Superior temporal gyrus (tissue), 1 donor: ENCODE measurements around the gene OR13D1.
"Not testable (repeated sequence)": the region's sequence is repeated elsewhere in the genome, so short reads cannot be mapped to it uniquely, and the experiment has no call there.

Source experiments
- DNase-seq: peaks from one replicate; pipeline ENCODE4 v3.0.0-alpha.2; 2016; ENCODE audit errors: extremely low spot score

The OR13D1 gene

GRCh38 chr9:104694218-104694617 is at the start of gene OR13D1:
Gene OR13D1 (plus strand): TSS chr9:104694518. CDS start chr9:104694518, 0 bp downstream.
- DNase-seq: no peak

- DNase-seq: no peak
These were observed 35.7 kb upstream of the OR13D1 start for GRCh38 chr9:104658496-104659195.

GRCh38 chr9:104675611-104676010 is 18.7 kb upstream of the OR13D1 start:
- no peak for DNase-seq

GRCh38 chr9:104682642-104683041 is 11.7 kb upstream of the OR13D1 start:
- peak; percentile 84 for DNase-seq

- no peak for DNase-seq
These were observed 8.2 kb upstream of the OR13D1 start for GRCh38 chr9:104686081-104686480.

- no peak for DNase-seq
These were observed 6.0 kb downstream of the OR13D1 start for GRCh38 chr9:104700306-104700705.

- not testable (repeated sequence) for DNase-seq
These were observed 14.4 kb downstream of the OR13D1 start for GRCh38 chr9:104708737-104709136.

- peak; percentile 2 for DNase-seq
These were observed 17.3 kb downstream of the OR13D1 start for GRCh38 chr9:104711604-104712003.

GRCh38 chr9:104725014-104725413 is 30.7 kb downstream of the OR13D1 start:
- no peak for DNase-seq

GRCh38 chr9:104738452-104738851 is 44.1 kb downstream of the OR13D1 start:
- no peak for DNase-seq

- DNase-seq: no peak
These were observed 46.3 kb downstream of the OR13D1 start for GRCh38 chr9:104740621-104741020.

- peak; percentile 84 for DNase-seq
These were observed 49.2 kb downstream of the OR13D1 start for GRCh38 chr9:104743376-104743985.
